HG02798 (cell line): Measurements from ENCODE around the gene ZNF532.
A peak's percentile ranks its signal among the peaks of the same experiment; 100 is the strongest.
"Not testable (repeated sequence)": the region's sequence is repeated elsewhere in the genome, so short reads cannot be mapped to it uniquely, and the experiment has no call there.

Experiments used
- ATAC-seq: cut with Tn5 transposase; IDR thresholded peaks from one replicate; pipeline ENCODE4 v1.9.1; 2021; ENCODE audit warnings: mild to moderate bottlenecking; ENCODE audit not compliant: unreplicated experiment, poor library complexity

The ZNF532 gene

DNA sequence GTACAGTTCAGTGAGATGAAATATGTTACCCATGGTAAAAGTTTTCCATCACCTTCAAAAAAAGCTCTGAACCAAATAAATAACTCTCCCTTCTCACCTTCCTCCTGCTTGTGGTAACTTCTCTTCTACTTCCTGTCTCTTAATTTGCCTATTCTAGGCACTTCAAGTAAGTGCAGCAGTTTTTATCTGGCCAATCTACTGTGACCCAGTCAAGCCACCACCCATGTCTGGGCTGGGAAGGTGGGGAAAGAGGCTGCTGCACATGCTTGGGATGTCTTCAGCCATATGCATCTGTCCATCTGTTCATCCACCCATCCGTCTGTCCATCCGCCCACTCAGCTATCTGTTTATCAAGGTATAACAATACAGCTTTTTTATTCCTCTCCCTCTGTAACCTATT lies 31.6 kb downstream of the ZNF532 start:
- peak; percentile 78 for ATAC-seq

DNA sequence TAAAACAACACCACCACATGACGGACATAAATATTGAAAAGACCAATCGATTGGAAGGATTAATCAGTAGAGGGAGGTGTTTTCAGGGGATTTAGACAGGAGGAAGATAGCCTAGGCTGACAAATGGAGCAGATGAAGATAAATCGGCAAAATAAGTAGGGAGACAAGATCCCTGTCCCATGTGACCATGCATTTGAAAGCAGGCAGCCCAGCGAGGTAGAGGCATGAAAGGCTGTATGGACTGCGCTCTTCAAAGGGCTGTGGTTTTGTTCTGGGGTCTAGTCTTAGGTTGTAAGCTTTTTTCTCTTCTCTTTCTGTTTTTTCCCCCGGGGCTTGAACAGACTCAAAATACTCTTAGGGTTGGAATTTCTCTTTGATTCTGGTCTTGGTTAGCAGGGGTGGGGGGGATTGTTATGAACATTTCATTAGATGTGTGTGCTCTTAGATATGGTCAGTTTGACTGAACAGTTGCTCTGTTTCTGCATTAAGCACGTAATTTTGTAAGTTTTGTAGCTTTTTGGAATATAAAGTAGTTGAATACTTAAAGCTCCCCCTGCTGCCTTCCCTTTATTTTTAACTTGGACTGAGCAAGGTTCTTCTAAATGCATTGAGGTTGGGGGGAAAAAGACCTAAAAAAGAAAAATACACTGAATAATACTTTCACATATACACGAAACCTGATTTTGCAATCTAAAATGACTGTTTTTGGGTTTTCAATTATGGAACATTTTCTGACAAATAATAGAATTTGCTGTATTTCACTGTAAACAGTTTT lies 32.2 kb downstream of the ZNF532 start:
- no peak for ATAC-seq

DNA sequence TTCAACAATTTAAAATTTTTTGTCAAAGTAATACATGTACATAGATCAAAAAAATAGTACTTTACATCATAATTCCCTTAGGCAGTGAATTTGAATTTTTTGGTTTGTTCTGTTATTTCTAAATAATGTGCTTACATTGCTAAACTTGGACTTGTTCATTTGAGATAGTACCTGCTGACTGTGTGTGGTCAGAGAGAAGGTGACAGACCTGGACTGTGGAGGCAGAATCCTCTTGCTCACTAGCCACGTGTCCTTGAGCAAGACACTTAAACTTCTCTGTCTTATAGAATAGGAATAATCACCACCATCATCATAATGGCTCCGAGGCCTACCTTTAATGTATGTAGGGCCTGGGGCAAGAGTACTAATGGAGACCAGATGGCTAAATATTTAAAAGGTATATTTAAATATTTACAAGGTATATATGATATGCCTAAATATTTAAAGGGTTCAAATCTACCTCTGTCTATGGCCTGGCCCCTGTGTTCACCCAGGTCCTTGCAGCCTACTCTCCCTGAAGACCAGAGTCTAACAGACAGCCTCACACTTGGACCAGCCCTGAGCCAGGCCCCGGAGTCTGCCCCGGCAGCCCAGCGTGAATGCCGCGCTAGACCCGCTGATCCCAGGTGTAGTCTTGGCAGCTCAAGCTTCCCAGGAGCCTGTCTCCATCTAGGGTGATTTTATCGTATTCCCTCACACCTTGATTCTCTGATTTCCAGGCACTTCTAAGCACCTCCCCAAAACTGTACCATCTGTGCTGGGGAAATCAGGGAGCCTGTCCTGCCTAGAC lies 33.5 kb downstream of the ZNF532 start:
- ATAC-seq = no peak

- no peak for ATAC-seq
Observed at GRCh38 chr18:58900015-58900649, 35.5 kb downstream of the ZNF532 start.

GRCh38 chr18:58901143-58901542 lies 36.5 kb downstream of the ZNF532 start:
- no peak for ATAC-seq

DNA sequence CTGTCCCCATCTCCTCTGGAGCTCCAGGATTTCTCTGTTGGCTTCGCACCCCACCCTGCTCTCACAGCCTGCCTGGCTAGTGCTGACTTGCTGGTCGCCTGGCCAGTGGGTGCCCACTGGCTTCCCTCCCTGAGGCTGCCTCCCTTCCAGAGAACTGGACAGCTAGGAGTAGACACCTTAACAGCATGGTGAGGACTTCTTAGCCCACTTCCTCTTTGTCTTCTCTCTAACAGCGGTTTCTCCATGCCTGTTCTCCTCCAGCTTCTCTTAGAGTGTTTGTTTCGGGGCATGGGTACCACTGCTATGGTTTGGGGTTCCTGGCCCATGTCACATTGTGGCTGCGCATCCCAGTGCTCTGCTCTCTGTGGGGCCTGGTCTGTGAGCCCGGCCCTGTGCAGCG lies 37.1 kb downstream of the ZNF532 start:
- ATAC-seq = no peak

DNA sequence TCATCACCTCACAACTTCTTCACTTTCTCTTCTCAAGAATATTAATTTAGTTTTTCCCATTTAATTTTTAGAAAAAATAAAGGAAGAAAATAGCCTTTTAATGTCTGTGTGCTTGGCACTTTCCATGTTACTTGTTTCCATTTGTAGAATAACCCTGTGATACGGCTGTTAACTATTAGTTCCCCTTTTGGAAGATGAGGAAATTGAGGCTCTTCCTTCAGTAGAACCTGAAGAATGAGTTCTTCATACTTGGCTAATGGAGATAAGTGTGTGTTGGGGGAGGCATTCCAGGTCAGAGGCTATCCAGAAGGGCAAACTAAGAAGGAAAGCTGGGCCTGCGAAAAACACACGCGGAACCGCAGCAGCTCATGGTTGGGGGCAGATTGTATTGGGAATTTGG lies 38.3 kb downstream of the ZNF532 start:
- ATAC-seq = no peak

GRCh38 chr18:58903533-58903932 lies 38.9 kb downstream of the ZNF532 start:
- ATAC-seq = no peak

- ATAC-seq = no peak
Observed at GRCh38 chr18:58905777-58906428, 41.2 kb downstream of the ZNF532 start.

GRCh38 chr18:58908006-58908405 lies 43.3 kb downstream of the ZNF532 start:
- ATAC-seq = no peak

DNA sequence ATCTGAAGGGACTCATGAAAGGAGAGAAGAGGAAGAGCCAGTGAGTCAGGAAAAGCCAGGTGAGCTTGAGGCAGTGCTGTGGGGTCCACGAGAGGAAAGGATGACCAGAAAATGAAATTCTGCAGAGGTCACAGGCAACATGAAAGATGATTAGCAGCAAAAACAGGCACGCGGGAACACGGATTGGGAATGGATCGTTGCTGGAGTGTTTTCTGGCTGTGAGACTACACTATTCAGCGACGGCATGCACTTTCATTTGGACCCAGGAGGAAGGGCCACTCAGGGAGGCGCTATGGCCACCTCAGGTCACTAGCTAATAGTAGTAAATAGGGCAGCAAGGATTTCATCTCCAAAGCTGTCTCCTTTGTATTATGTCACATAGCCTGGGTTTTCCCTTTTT lies 44.8 kb downstream of the ZNF532 start:
- ATAC-seq = no peak

DNA sequence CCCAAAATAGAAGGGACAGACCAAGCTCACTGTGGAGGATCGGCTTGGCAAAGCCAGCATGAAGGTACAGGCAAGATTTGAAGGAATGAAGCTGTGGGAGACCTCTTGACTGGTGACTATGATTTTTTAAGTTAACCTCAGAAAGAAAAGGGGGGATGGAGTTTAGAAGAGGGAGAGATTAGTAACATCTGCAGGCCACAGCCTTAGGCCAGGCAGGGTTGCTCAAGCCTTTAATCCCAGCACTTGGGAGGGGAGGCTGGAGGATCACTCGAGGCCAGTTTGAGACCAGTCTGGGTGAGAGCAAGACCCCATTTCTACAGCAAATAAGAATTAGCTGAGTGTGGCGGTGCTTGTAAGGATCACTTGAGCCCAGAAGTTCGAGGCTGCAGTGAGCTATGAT lies 46.6 kb downstream of the ZNF532 start:
- ATAC-seq = no peak

DNA sequence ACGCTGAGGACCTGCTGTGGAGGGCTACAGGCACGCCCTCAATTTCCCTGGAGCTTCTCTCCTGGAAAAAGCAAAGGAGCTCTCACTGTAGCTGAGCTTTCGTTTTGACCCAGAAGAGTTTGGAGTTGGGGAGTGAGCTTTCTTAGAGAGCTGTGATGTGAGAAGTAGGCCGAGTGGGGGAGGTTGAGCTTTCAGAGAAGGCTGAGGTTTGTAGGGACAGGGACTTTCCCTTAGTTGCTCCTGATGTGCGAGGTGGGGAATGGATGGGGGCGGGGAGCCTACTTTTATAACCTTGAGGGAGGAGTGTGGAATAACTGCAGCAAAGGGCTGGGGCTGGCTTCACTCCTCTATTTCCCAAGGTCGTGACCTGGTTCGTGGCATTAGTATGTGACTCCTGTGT lies 47.1 kb downstream of the ZNF532 start:
- no peak for ATAC-seq

GRCh38 chr18:58915006-58915799 lies 50.5 kb downstream of the ZNF532 start:
- no peak for ATAC-seq

- no peak for ATAC-seq
Observed at GRCh38 chr18:58915995-58916394, 51.3 kb downstream of the ZNF532 start.

DNA sequence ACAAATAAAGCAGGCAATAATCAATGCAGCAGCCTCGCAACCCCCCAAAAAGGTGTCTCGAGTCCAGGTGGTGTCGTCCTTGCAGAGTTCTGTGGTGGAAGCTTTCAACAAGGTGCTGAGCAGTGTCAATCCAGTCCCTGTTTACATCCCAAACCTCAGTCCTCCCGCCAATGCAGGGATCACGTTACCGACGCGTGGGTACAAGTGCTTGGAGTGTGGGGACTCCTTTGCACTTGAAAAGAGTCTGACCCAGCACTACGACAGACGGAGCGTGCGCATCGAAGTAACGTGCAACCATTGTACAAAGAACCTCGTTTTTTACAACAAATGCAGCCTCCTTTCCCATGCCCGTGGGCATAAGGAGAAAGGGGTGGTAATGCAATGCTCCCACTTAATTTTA lies 55.3 kb downstream of the ZNF532 start:
- not testable (repeated sequence) for ATAC-seq

DNA sequence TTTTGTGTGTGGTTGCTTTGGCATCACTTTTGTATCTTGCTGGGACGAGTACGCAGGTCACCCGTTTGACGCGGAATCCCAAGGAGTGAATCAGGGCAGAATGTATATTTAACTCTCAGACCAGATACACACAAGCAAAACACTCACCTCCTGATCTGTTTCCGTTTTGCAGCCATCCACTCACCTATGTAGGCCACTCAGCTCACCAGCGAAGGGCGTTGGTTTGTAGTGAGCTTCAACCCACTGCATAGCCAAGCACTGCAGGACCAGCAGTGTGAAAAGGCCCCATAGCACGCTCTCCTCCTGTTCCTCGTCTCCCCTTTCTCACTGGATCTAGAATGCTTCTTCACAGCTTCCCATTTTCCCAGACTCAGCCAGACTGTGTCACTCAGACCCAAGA lies 58.3 kb downstream of the ZNF532 start:
- ATAC-seq = no peak

DNA sequence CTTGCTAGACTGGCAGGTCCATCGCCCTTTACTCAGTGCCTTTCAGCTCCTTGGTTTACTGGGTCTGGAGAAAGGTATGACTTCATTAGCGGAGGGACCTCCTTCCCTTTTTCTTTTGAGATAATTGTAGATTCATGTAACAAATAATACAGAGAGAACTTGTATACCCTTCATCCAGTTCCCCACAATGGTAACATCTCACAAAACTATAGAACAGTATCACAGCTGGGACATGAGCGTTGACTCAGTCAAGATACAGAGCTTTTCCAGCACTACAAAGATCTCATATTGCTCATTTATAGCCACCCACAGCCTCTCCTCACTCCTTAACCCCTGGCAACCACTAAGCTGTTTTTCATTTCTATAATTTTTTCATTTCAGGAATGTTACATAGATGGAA lies 59.8 kb downstream of the ZNF532 start:
- no peak for ATAC-seq

DNA sequence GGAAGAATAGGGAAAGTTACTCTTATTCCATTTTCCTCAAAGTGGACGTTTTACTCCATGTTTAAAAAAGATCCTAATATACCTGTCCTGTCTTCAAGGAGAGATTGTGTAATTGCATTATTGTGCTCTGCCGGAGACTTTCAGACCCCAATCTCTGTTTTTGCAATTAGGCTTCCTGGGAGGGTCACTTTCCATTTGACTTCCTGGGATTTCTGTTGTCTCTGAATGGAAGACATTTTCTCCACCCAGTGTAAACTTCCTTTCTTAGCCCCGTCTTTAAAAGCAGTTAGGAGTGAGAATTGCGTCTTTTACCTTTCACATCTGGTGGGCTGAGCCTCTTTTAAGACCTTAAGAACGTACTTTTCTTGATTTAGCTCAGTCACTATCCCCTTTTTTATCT lies 63.0 kb downstream of the ZNF532 start:
- no peak for ATAC-seq

DNA sequence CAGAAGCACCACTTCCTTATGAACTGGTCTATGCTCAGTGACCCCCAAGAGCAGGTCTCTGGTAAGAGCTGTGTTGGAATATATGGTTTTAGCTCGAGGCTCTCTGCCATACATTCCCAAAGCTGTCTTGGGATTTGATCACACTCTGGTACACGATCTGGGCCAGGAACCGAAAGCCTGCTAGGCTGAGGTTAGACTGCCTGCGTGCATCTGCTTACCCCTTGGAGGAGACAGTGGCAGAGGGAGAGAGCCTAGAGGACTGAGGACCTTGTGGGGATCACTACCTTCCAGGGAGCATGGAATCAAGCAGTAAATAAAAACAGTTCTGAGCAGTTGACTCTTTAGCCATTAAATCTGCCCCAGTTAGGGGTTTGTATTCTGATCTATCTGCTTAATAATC lies 63.7 kb downstream of the ZNF532 start:
- ATAC-seq = no peak
